Fibroblast of skin of right quadriceps (primary cell): ENCODE measurements around the gene LIG3.
"Not testable (repeated sequence)": the region's sequence is repeated elsewhere in the genome, so short reads cannot be mapped to it uniquely, and the experiment has no call there.

Experiments
- DNase-seq: peaks from one replicate; pipeline ENCODE4 v3.0.0-alpha.2; 2013

Gene LIG3

GRCh38 chr17:35000965-35001364 is 20.7 kb downstream of the LIG3 start:
- DNase-seq: not testable (repeated sequence)

- DNase-seq: no peak
Observed at GRCh38 chr17:35001549-35001948, 21.2 kb downstream of the LIG3 start.

- no peak for DNase-seq
Observed at GRCh38 chr17:35002876-35003551, 22.7 kb downstream of the LIG3 start.

GRCh38 chr17:35003778-35004177 is 23.5 kb downstream of the LIG3 start:
- no peak for DNase-seq

- no peak for DNase-seq
Observed at GRCh38 chr17:35006345-35006744, 26.0 kb downstream of the LIG3 start.

- DNase-seq: no peak
Observed at GRCh38 chr17:35006961-35007360, 26.6 kb downstream of the LIG3 start.

DNA sequence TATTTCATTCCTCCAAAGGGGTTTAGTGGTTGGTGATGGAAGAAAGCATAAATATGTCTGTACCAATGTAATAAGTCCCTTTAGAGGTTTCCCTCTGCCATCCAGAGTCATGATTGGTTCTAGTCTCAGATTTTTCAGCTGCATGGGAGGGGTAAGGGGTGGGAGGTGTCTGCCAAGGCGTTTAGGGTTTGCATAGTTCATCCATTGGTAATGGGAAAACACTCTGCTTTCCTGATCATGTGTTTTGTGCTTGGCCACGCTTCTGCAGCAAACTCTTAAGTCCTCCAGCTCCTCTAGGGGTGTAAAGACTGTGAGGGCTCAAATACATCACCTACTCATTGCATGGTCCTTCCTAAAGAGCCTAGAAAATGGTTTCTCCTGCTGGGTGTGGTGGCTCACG is 29.8 kb downstream of the LIG3 start:
- DNase-seq: no peak

DNA sequence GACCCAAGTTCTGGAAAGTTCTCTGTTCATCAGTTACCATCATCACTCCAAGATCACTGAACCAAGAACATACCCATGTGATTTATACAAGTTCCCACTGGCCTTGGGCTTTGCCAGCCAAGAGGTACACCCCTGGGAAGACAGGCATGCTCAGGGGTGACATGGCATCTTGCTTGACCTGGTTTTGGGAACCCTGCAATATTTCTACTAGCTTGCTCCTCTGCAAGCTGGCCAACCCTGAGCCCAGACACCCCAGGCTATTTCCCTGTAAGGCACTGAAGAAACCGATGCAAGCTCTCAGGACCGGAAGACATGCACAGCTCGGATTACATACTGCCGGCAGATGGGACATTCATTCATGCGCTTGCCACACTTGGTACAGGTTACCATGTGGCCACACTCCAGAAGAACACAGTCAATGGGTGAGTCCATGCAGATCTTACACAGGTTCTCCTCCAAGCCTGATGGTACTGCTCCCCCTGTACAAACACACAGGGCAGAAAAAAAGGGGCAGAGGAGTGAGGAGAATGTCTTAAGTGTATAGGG is 31.4 kb downstream of the LIG3 start:
- DNase-seq: no peak

DNA sequence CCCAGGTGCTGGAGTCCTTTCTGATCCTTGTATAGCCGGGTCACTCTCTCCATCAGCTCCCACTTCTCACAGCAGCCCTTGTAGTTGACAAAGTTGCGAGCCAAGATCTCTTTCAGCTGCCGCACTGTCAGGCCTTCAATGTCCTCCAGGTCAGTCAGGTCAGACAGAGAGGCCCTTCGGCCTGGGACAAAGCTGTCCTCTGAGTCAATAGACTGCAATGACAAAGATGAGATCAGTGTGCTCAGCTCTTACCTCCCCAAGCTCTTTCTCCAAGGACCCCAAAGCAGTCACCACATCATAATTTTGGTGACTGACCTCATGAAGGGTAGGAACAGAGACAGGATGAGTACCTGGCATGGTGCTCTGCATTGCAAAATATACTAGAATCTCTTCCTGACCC is 36.1 kb downstream of the LIG3 start:
- DNase-seq: no peak

DNA sequence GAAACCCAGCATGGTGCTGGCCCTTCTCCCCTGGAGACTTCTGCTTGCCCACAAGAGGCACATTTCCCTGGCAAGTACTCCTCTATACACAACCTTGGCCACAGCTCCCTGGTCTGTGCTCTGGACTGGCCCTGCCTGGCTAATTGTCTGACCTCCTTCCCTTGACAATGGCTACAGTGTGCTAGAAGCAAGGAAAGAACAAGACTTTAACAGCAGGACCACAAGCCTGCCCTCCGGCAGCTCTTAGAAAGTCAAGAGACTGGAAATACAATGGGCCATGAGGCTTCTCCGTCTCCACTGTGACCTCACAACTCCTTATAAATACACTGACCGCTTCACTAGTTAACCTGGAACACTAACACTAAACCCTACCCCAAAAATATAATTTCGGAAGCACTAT is 36.7 kb downstream of the LIG3 start:
- DNase-seq: no peak

GRCh38 chr17:35018814-35019213 is 38.5 kb downstream of the LIG3 start:
- DNase-seq: no peak

DNA sequence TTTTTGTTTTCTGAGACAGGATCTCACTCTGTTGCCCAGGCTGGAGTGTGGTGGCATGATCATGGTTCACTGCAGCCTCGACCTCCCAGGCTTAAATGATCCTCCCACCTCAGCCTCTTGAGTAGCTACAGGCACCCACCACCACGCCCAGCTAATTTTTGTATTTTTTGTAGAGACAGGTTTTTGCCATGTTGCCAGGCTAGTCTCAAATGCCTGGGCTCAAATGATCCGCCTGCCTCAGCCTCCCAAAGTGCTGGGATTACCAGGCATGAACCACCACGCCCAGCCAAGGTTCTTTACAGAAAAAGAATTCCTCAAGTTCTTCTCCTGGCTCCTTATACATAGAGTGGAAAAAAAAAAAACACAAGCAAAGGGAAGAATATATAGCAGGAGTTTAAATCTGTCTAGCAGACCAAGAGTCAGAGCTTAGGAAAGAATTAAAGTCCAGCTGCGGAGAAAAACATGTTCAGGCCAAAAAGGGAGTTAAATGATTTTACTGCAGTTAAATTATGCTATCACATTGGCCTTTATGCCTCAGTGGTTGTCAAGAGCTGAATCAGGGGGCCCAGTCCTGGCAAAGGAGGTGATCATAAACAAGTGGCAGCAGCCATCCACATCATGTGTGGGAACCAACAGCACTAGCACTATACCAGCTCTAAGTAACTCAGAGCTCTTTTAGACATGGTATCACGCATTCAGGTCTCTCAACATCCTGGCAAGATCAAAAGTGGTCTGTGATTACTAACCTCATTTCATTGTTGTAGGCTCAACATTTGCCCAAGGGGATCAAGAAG is 39.3 kb downstream of the LIG3 start:
- no peak for DNase-seq

- DNase-seq: no peak
Observed at GRCh38 chr17:35021520-35022380, 41.4 kb downstream of the LIG3 start.

GRCh38 chr17:35022536-35023063 is 42.3 kb downstream of the LIG3 start:
- peak; percentile 59 for DNase-seq

- DNase-seq: no peak
Observed at GRCh38 chr17:35023538-35023937, 43.2 kb downstream of the LIG3 start.

- DNase-seq: no peak
Observed at GRCh38 chr17:35025541-35025940, 45.2 kb downstream of the LIG3 start.

- DNase-seq: not testable (repeated sequence)
Observed at GRCh38 chr17:35028097-35028496, 47.8 kb downstream of the LIG3 start.

DNA sequence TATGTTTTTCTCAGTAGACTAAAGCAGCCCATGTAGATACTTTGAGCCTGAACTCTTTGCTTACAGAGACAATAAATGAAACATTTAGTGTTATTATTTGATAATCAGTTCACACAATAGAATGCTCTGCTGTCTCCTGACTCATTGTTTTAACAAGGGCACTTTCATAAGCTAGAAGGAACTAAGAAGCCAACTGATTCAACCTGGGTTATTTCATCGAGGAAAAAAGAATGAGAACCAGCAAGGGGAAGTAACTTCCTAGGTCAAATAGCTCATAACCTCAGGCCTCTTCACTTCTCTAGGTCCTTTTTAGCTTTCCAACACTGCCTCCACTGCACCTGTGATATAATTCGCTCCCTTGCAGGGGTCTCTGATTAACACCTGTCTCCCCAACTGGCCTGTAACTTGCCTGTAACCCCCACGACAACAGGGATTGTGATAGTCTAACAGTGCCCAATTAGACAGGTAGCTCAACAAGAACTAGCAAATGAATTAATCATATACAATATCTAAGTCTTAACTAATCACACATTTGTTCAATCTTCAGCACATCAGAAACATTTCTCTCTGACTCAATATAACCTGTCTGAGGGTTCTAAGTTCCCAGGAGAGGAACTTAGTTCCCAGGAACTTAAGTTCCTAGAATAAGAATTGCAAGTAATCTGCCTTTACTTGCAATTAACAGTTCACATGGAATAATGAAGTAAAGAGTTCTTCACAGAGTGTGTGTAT is 48.4 kb downstream of the LIG3 start:
- no peak for DNase-seq

DNA sequence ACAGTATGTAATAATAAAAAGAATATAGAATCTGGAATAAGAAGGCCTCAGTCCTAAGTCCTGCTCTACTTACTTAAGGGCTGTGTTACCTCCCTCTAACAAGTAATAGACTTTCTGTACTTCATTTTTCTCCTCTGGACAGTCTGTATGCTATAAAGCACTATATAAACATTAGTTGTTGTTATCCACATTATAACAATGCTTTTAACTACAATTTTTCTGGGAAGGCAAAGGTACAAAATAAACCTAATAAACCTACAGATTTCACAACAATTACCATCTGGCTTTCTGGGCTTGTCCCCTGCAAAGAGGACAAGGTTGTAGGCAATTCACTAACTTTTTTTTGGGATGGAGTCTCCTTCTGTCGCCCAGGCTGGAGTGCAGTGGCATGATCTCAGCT is 50.5 kb downstream of the LIG3 start:
- DNase-seq: no peak

DNA sequence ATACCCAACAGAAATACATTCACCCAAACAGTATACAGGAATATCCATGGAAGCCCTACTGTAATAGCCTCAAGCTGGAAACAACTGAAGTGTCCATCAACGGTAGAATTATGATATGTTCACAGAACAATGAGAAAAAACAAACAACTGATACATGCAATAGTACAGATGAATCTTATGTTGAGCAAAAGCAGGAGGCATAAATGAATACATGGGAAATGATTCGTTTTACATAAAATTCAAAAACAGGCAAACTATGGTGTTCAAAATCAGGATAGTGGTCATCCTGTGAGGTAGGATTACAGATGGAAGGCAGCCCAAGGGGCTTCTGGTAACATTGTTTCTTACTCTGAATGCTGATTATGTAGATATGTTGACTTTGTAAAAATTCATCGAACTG is 58.1 kb downstream of the LIG3 start:
- no peak for DNase-seq

GRCh38 chr17:35041390-35041789 is 61.1 kb downstream of the LIG3 start:
- DNase-seq: no peak

- no peak for DNase-seq
Observed at GRCh38 chr17:35044181-35044580, 63.9 kb downstream of the LIG3 start.
